ENCODE data around the gene NHS.

The NHS gene

DNA sequence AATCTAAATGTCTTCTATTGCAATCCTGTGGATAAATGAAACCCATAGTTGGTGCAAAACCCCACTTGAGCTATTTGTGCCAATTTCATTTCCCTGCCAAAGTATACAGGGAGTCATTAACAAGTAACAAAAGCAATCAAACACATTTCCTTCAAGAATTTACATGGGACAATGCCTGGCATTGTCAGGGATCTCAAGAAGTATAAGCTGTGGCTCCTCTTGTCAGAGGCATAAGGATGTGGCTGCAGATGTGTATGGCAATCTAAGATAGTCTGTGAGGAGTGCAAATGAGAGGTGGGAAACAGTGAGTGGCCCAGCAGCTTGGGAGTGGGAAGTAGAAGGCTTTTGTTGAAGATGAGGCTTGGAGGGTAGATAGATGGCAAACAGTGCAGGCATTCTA is 304.3 kb downstream of the NHS start:
- DNase-seq (ENCODE audit: low spot score), result no peak

DNA sequence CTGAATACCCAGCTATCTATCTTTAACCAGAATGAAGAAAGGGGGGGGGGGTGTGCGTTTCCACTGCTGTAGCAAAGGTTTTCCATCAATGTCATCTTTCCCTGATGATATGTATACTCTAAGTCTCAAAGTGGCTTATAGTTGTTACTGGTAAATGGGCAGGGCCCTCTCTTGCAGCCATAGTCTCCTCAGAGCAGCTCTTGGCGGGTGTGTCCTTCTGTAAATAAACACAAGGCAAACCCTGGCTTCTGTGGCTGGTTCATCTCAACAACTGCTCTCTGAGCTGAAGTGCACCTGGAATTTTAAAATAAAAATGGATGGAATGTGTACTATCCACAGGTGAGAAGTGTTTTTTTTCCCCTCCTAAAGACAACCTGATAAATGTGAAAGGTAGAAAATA is 304.8 kb downstream of the NHS start:
- DNase-seq (ENCODE audit: low spot score), result no peak

DNA sequence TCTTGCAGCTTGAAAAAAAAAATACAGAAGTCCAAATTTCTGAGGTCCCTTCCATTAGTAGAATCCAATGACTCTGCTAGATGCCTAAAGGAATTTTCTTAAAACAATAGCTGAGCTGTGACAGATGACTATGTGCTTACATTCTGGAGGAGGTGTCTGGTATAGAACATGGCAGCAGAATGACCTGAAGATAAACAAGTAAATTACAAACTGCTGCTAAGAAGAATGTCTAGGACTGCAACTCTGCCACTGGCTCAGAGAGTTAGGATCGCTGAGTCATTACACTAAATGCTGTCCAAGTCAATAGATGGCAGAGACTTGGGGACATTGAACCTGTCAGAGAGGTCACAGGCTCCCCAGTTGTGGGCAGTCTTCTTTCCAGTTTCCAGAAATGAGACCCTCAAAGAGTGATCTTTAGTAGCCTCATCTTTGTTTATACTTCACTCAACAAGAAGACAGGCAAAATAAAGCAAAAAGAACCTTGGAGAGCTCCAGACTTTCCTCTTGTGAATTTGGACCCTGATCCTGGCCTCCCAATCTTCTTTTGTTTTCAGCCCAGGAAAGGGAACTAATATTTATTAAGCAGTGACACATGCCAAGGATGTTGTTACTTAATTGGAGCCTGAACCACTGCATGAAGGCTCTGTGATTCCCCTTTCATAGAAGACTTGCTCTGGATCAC is 305.9 kb downstream of the NHS start:
- peak; percentile 37 for DNase-seq (ENCODE audit: low spot score)

DNA sequence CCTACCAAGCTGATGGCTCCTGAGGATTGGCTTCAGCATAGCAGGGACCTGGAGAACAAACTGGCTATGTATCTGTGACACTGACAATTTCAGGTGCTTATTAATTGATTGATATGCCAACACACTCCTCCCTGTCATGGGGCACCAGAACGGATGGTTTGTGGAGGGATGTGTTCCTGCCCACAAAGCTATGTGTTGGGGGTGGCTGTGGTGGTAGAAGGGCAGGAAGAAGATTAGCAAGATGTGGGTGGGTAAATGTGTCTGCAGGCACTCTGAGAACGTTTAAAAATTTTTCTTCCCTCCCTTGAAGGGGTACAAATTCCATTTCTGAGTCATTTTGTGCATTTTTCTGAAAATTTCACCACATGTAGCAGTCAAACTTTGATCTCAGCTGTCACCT is 307.3 kb downstream of the NHS start:
- no peak for DNase-seq (ENCODE audit: low spot score)

DNA sequence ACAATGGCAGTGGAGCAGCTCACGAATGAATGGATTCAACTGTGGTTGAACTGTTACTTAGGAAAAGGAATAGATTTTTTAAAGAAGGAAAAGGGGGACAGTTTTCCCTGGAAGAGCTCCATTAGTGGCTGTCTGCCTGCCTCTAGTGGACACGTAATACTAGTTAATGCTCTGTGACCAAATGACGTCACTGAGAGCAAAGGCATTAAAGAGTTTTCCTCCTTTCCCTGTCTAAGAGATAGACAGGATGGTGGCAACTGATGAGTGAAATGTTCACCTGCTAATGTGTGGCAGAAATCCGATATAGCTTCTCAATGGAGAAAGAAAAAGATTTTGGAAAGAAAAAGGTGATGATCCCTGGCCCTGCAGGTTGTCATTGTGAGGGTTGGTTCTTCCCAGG is 310.0 kb downstream of the NHS start:
- no peak for DNase-seq (ENCODE audit: low spot score)

DNA sequence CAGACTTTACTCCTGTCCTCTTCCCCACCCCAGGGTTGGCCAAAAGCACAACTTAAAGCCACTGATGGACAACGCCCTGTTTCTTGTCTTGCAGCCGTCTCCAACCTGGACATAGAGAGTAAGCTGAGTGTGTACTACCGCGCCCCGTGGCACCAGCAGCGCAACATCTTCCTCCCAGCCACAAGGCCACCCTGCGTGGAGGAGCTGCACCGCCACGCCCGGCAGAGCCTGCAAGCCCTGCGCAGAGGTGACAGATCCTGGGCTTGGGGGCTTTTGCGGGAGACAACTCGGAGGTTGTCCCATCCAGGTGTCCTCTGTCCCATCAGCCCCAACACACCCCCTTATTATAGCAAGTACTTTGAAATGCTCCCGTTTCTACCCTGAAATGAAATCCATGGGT is 312.6 kb downstream of the NHS start:
- no peak for DNase-seq (ENCODE audit: low spot score)

DNA sequence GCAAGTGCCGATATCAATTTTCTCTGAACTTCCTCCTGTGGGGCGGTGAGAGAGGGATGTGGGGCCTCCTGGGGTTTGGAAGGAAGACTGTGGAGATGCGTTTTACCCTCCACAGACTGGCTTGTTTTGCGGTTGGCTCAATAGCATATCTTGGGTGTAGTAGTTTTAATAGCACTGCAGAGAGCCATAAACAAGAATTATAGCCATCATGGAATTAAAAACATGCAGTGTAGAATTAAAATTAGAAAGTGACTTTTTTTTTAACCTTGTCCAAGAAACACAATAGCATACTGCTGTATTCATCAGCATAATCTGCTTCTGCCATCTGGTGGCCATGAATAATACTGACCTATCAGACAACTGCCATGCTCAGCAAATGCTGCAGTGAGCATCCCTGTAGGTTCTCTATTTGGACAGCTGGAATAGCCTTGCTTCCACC is 315.0 kb downstream of the NHS start:
- peak; percentile 60 for DNase-seq (ENCODE audit: low spot score)

DNA sequence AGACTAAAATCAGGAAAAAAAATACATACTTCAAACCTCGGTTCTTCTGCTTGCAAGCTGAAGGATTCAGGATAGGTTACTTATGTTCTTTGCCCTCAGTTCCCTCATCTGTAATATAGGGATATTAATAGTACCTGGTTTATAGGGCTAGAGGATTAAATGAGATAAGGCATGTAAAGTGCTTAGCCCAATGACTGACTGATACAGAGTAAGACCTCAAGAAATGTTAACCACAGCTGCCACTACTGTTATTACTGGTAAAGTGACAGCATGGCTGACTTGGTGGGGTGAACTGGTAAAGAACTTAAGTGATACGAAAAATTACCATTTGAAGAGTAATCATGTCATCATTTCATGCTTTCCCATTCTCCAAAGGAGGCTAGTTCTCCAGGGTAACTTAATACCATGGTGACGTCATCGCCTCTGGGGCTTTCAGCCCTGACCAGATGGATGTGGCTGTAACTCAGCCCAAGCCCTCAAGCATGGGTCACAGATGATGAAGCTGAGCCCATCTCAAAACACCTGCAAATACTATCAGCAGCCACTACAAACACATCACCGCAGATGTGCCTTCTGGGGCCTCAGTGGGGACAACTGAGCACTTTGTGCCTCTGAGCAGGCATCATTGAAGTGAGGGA is 317.8 kb downstream of the NHS start:
- DNase-seq (ENCODE audit: low spot score), result peak; percentile 24

DNA sequence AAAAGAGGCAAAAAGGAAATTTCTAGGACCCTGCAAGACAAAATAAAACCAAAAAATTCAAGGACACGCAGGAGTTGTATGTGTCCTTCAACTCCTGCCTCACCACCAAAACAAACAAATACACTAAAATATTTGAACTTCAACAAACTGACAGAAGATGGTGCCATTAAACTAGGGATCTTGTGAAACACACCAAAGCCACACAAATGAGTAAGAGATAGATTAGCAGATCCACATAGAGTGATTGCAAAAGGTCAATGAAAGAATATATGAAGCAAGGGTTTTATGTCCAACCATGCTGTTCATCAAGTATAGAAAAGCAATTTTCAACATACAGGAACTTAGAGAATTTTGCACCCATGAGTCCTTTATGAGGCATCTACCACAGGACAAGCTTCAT is 322.2 kb downstream of the NHS start:
- no peak for DNase-seq (ENCODE audit: low spot score)

DNA sequence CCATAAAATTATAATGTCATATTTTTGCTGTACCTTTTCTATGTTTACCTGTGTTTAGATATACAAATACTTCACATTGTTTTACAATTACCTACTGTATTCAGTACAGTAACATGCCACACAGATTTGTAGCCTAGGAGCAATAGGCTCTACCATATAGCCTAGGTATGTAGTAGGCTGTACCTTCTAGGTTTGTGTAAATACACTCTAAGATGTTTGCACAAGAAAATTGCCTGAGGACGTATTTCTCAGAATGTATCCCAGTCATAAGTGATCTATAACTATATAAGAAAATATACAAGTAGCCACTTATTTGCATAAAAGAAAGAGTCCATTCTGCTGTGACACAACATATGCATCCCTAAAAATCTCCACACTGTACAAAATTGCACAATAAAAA is 326.0 kb downstream of the NHS start:
- DNase-seq (ENCODE audit: low spot score), result no peak

DNA sequence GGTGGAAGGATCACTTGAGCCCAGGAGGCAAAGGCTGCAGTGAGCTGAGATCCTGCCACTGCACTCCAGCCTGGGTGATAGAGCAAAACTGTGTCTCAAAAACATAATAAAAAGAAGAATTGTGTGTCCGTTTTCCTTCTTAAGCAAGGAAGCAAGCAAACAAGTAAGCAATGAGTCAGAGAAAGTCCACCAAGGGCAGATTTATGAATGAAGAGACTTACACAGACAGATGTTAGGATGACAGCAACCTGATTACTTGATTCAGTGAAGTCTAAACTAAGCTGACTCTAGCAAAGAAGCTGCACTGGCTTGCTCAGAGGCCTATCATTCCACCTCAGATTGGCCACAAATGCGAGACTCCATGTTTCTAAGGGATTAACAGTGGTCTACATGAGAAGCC is 328.2 kb downstream of the NHS start:
- no peak for DNase-seq (ENCODE audit: low spot score)

DNA sequence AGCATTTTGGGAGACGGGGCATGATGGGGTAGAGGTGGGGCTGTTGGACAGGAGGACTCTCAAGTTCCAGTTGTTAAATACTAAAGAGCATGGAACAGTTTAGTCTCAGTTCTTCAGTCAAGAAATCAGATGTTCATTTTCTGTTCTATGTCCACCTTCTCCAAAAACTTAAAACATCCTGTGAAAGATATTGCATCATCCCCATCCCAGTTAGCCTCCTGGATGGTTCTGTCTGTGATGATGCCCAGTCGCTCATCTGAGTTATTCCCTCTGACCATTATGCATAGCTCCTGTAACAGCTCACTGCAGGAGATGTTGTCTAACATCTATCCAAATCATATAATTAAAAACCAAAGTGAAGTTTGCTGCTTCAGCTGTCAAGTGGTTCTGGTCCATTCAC is 330.2 kb downstream of the NHS start:
- DNase-seq (ENCODE audit: low spot score), result no peak

DNA sequence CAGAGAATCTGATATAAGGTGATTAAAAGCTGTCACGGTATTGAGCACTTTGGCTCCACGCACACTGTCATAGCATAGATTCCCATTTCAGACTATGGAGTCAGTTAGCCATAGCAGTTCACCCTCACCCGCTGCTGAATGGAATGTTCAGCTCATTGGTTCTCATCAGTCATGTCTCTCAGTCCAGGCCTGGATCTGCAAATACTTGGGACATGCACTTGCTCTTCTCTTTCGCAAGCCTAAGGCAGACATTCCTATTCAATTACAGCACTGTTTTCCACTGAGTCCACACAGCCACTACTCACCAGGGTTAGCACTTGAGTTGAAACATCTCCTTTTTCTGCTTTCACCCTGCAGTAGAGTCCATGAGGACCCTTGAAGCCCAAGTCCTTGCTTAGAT is 331.7 kb downstream of the NHS start:
- peak; percentile 76 for DNase-seq (ENCODE audit: low spot score)

DNA sequence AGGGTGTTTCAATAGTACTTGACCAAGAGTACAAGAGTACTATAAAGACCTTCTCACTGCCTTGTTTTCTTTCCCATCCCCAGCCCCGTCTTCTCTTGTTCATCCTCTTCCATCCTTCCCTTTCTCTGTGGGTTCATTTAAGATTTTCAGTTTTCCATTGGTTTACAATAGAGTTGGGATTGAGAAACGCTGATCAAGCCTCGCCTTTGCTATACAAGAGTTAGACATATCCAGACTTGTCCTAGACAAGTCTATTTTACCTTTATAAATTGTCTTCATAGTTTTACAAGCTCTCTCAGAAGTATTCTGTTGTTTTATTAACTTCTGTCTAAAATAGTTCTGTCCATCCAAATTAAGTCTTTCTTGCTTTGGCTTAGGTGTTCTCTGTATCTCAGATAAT is 332.7 kb downstream of the NHS start:
- DNase-seq (ENCODE audit: low spot score), result no peak

DNA sequence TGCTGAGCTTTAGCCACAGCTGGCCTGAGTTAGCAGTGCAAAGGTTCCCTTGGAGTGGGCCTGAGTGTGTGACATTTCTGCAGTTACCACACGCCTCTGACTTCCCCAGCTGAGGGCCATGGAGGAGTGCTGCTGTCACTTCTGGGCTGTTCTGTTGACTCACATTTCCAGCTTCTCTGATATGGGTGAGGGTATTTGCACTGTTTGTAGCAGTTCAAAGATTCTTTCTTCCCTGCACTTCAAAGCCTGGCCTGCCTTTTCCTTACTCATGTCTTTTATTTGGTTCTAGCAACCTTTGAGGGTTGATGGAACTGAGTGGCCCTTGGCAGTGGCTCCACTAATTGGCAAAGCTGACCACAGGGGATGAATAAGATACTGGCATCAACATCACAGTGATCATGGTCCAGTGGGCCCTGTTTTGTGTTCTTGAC is 335.9 kb downstream of the NHS start:
- DNase-seq (ENCODE audit: low spot score), result no peak

DNA sequence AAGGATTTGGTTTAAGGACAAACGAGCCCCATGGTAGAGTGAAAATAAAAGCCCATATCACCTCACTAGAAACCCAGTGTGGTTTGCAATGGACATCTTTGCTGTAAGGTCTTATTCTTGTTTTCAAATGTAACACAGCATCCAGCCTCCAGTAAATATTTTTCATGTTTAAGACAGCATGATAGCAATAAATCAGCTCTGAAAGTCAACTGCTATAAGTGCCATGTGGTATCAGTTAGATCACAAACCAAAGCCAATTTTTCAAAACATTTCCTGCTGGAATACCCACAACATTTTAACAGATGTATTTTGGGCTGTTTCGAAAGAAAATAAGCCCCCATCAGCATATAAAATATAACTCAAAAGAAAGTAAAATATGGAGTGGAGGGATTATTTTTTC is 338.3 kb downstream of the NHS start:
- DNase-seq (ENCODE audit: low spot score), result no peak

DNA sequence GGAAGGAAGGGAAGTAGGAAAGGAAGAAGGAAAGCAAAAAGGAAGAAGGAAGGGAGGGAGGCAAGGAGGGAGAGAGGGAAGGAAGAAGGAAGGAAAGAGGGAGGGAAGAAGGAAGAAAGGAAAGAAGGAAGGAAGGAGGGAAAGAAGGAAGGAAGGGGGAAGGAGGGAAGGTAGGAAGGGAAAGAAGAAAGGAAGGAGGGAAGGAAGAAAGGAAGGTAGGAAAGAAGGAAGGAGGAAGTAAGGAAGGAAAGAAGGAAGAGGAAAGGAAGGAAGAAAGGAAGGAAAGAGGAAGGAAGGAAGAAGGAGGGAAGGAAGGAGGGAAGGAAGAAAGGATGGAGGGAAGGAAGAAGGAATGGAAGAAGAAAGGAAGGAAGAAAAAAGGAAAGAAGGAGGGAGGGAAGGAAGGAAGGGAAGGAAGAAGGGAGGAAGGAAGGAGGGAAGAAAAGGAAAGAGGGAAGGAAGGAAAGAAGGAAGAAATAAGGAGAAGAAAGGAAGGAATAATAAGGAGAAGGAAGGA is 343.7 kb downstream of the NHS start:
- no peak for DNase-seq (ENCODE audit: low spot score)

DNA sequence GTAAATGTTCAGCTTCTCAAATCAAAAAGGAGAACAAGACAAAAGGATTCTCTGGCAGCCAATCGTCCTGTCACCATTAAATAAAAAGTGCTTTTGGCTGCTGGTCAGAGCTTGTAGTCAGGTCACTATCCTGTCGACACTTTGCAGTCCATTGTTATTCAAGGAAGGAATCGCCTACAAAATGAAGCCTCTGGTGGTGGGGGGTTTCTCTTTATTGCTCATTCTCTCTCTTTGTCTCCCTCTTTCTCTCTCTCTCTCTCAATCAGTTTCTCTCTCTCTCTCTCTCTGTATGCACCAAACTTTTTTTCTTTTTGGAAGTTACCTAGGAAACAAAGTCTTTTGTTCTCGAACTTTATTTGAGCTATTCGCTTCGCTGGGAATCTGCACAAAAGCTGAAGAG is 344.7 kb downstream of the NHS start:
- no peak for DNase-seq (ENCODE audit: low spot score)

DNA sequence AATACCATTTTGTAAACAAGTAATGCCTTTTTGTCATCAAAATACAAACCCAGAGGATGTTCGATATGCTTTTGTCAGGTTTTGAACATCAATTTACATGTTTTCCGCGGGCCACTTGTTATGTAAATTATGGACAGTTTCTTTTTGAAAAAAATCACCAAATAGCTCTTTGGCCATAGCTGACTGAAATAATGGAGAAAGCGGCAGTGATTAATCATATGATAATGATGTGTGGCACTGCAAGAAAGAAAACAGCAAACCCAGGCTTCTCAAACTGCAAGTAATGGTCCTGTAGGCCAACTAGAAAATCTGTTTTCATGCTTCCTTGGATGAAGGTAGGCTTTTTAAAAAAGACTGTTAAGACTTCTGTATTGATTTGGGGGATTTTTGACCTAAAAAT is 346.7 kb downstream of the NHS start:
- no peak for DNase-seq (ENCODE audit: low spot score)

DNA sequence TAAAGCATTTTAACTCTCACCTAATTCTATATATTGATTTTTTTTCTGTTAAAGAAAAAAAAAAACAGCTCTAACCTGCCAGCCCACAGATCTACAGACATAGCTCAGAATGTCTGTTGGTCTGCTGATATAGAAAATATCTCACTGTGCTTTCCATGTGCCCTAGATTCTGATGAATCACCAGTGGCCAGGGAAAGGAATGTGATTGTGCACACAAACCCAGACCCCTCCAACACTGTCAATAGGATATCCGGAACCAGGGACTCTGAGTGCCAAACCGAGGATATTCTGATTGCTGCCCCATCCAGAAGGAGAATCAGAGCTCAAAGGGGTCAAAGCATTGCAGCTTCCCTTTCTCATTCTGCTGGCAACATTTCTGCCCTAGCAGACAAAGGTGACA is 350.2 kb downstream of the NHS start:
- no peak for DNase-seq (ENCODE audit: low spot score)

DNA sequence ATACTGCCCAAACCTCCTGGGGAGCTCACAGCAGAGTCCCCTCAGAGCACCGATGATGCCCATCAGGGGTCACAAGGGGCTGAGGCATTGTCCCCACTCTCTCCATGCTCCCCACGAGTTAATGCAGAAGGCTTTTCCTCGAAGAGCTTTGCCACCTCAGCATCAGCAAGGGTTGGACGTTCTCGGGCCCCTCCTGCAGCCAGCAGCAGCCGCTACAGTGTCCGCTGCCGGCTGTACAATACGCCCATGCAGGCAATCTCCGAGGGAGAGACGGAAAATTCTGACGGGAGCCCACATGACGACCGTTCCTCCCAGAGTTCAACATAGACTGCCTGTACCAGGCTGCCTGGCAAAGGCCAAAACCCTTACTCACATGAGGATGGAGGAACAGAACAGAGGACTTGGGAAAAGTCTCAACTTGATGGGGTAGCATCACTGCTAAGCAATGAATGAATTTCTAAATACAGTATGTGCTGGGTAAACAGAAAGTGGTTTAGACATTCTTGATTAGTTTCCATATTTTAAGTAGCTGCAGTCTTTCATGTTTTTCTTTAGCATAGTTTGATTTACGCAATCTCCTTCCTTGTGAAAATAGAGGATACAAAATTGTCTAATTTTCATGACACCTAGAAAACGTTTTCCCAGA is 357.3 kb downstream of the NHS start:
- peak; percentile 22 for DNase-seq (ENCODE audit: low spot score)

DNA sequence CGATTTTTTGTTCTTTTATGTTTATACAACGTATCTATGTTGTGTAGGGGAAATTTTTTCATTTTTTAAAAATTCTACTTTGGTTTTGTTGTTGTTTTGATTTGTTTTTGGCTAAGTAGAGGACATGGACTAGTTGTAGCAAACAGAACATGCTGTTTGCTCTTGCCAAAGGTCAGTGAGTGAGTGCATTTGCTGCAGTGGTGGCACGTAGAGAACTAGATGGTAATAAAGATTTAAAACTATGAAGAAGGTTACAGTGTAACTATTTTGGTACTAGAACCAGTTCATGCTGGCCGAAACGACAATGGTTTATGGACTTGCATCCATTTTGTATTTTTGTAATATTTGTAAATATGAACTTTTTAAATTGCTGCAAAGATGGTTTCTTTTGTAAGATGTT is 360.4 kb downstream of the NHS start:
- no peak for DNase-seq (ENCODE audit: low spot score)

DNA sequence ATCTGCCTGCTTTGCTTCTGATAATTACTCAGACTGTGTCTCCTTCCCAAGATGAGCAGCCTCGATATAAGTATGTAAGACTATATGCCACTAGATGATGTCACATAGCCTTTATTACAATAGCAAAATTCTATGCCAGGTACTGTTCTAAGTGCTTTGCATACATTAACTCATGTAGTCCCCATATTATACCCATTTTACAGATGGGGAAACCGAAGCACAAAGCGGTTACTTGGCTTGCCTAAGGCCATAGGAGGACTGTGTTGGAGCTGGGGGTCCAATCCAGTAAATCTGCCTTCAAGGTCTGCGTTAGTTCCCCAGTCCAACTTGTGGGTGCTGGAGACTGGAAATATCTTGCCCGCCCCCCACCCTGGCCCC is 361.5 kb downstream of the NHS start:
- DNase-seq (ENCODE audit: low spot score), result no peak
